Spleen (tissue), 3 donors: ENCODE data around the gene ADAMTSL1.

ENCODE experiments used
- POLR2A ChIP-seq, 3 donors: fragments of 450-650 bp; IDR thresholded peaks; one replicate each; pipeline ENCODE4 v1.5.1; 2017; ENCODE audit warnings: antibody characterized with exemption in 3 of 3, mild to moderate bottlenecking in 1 of 3
- POLR2AphosphoS5 ChIP-seq, 3 donors: sonication (generic); formaldehyde crosslinking; IDR thresholded peaks; one replicate each; pipeline ENCODE4 v1.5.1; 2017; ENCODE audit warnings: antibody characterized with exemption in 3 of 3

GRCh38 chr9:18874069-18874468, 400.1 kb downstream of the ADAMTSL1 start:
- TF ChIP-seq POLR2AphosphoS5 (IDR thresholded peaks at IDR 0.05) (no peak), POLR2A (IDR thresholded peaks at IDR 0.05) (no peak)
